Endothelial cell of umbilical vein (primary cell): ENCODE measurements around the gene TYR. TPM values are rescaled to one million over a fixed set of nuclear protein-coding genes. Genes with fewer than 3 reads are reported as not detected.
A peak's percentile ranks its signal among the peaks of the same experiment; 100 is the strongest.
"Not testable (repeated sequence)": the region's sequence is repeated elsewhere in the genome, so short reads cannot be mapped to it uniquely, and the experiment has no call there.

Experiments used
- BruUV-seq: library from RNA; stranded (reverse); fragments of 400-500 nt; replicated peaks from 2 replicates; lab custom pipeline; 2021; lab: Mats Ljungman, UMichigan
- CTCF ChIA-PET: fragments of 300-600, 350-600 bp; sonication (Branson Sonifier 250); formaldehyde crosslinking; loops from one replicate; lab custom pipeline; 2021; ENCODE audit warnings: antibody characterized with exemption, inconsistent platforms; lab: Charles Lee
- POLR2A ChIA-PET: fragments of 300-600, 350-600 bp; sonication (Branson Sonifier 250); formaldehyde crosslinking; loops from one replicate; lab custom pipeline; 2021; ENCODE audit warnings: antibody characterized with exemption, inconsistent platforms; lab: Charles Lee
- DNase-seq: peaks from one replicate; pipeline ENCODE4 v3.0.0-alpha.2; 2011; ENCODE audit warnings: low read depth, low spot score
- FAIRE-seq: peaks from 2 replicates; lab custom pipeline; 2011; peaks lifted over from hg19 to GRCh38; lab: Jason Lieb, UNC
- H2AFZ ChIP-seq: 2 replicates; pipeline ENCODE4 v1.6.0; 2012; ENCODE audit warnings: low read depth, low read length, control low read depth, inconsistent platforms
- H3K27ac ChIP-seq: 2 replicates; pipeline ENCODE4 v1.5.1; 2011; ENCODE audit warnings: low read depth, mild to moderate bottlenecking, control low read depth, low read length, moderate library complexity; ENCODE audit not compliant: insufficient read depth
- H3K27me3 ChIP-seq, 2 experiments: 2 replicates each; pipeline versions ENCODE4 v1.6.0 to v1.6.1; 2011; ENCODE audit warnings: low read length in 2 of 2, mixed read lengths in 1 of 2; ENCODE audit not compliant: control insufficient read depth in 2 of 2, insufficient read depth in 2 of 2
- H3K36me3 ChIP-seq, 2 experiments: 2 replicates in 1 of 2; 3 replicates in 1 of 2; pipeline ENCODE4 v1.5.1; 2011; ENCODE audit warnings: low read length in 2 of 2, mild to moderate bottlenecking in 1 of 2, moderate library complexity in 1 of 2; ENCODE audit not compliant: control insufficient read depth in 2 of 2, insufficient read depth in 2 of 2; ENCODE audit errors: extremely low read depth in 1 of 2
- H3K4me1 ChIP-seq: 3 replicates; pipeline ENCODE4 v1.5.1; 2011; ENCODE audit warnings: mild to moderate bottlenecking, low read length; ENCODE audit not compliant: control insufficient read depth, insufficient read depth; ENCODE audit errors: extremely low read depth
- H3K4me2 ChIP-seq: 2 replicates; pipeline ENCODE4 v1.6.1; 2011; ENCODE audit warnings: low read length, control low read depth, mixed read lengths; ENCODE audit not compliant: insufficient read depth
- H3K4me3 ChIP-seq, 3 experiments: fragments of 200-600 bp in 1 of 3; sonication (generic), shearing (Covaris generic) in 1 of 3; replicated peaks in 1 of 3; 2 replicates each; pipeline ENCODE4 v1.5.1; 2011 to 2016; ENCODE audit warnings: control low read depth in 3 of 3, low read length in 3 of 3, mild to moderate bottlenecking in 2 of 3, inconsistent platforms in 1 of 3, low read depth in 1 of 3, moderate library complexity in 1 of 3; ENCODE audit not compliant: insufficient read depth in 1 of 3
- H3K79me2 ChIP-seq: 2 replicates; pipeline ENCODE4 v1.6.0; 2012; ENCODE audit warnings: low read length, inconsistent platforms; ENCODE audit not compliant: control insufficient read depth, insufficient read depth
- H3K9ac ChIP-seq: replicated peaks from 2 replicates; pipeline ENCODE3; 2011; ENCODE audit warnings: low read length, control low read depth; ENCODE audit not compliant: insufficient read depth; ENCODE audit errors: extremely low read depth
- H3K9me1 ChIP-seq: replicated peaks from 3 replicates; pipeline ENCODE4 v1.6.0; 2011; ENCODE audit warnings: mild to moderate bottlenecking, low read length; ENCODE audit not compliant: control insufficient read depth, insufficient read depth; ENCODE audit errors: extremely low read depth
- H3K9me3 ChIP-seq: replicated peaks from 2 replicates; pipeline ENCODE4 v1.5.1; 2012; ENCODE audit warnings: low read length, inconsistent platforms; ENCODE audit not compliant: control insufficient read depth, insufficient read depth
- H4K20me1 ChIP-seq: replicated peaks from 2 replicates; pipeline ENCODE3; 2011; ENCODE audit warnings: mild to moderate bottlenecking, low read length; ENCODE audit not compliant: control insufficient read depth, insufficient read depth; ENCODE audit errors: extremely low read depth
- EZH2 ChIP-seq: IDR thresholded peaks from 2 replicates; pipeline ENCODE4 v1.6.1; 2012; ENCODE audit warnings: borderline replicate concordance, low read depth, mild to moderate bottlenecking, moderate library complexity, low read length, inconsistent platforms; ENCODE audit not compliant: severe bottlenecking
- FOS ChIP-seq: IDR thresholded peaks from 2 replicates; pipeline ENCODE4 v1.6.1; 2011; ENCODE audit warnings: mild to moderate bottlenecking, low read length, moderate library complexity, borderline replicate concordance; ENCODE audit not compliant: insufficient read depth
- GATA2 ChIP-seq: IDR thresholded peaks from 2 replicates; pipeline ENCODE4 v1.7.0; 2011; ENCODE audit warnings: low read depth, mild to moderate bottlenecking, moderate library complexity, mixed read lengths, low read length; ENCODE audit not compliant: insufficient read length, insufficient read depth
- JUN ChIP-seq: IDR thresholded peaks from 2 replicates; pipeline ENCODE4 v1.6.1; 2011; ENCODE audit warnings: borderline replicate concordance, low read depth; ENCODE audit not compliant: insufficient read length, insufficient read depth
- MYC ChIP-seq: IDR thresholded peaks from one replicate; pipeline ENCODE4 v1.6.1; 2011; ENCODE audit warnings: mild to moderate bottlenecking, low read depth, low read length
- POLR2A ChIP-seq: IDR thresholded peaks from 2 replicates; pipeline ENCODE4 v1.6.1; 2012; ENCODE audit warnings: low read depth, mild to moderate bottlenecking, control low read depth, low read length
- POLR2AphosphoS5 ChIP-seq: IDR thresholded peaks from 2 replicates; pipeline ENCODE4 v1.6.1; 2012; ENCODE audit warnings: low read depth, mild to moderate bottlenecking, control low read depth, low read length, moderate library complexity; ENCODE audit not compliant: insufficient read depth
- dilution Hi-C: fragments of 300-500 bp; cut with MboI; formaldehyde crosslinking; loops from one replicate; pipeline ENCODE4 v1.15.0; 2019; ENCODE audit warnings: low sequenced_read_pairs; ENCODE audit not compliant: extremely low pct_ligation_motif_present
- intact Hi-C: fragments of 100-400 bp; cut with micrococcal nuclease; formaldehyde crosslinking; loops from one replicate; pipeline ENCODE4 v1.10.0; 2022
- polyA plus RNA-seq, 4 experiments: library from polyadenylated mRNA; depleted of rRNA in 3 of 4; stranded (reverse) in 3 of 4; unstranded in 1 of 4; fragments of >200 nt; gene quantifications; 2 replicates each; pipeline versions ENCODE4 v1.2.1 to v1.2.3, GENCODE V29; 2011 to 2012; ENCODE audit warnings: missing spikeins in 1 of 4
- total RNA-seq: library from RNA; stranded (reverse); gene quantifications from 2 replicates; pipeline ENCODE4 v1.2.3, GENCODE V29; 2021
- TF ChIP-seq, protein P1 (sequence below): IDR thresholded peaks from 2 replicates; pipeline ENCODE4 v1.6.1; 2011; ENCODE audit not compliant: insufficient read depth, insufficient read length
- TF ChIP-seq, protein P2 (sequence below), 2 donors: IDR thresholded peaks; 1 replicate in 1 of 2; 2 replicates in 1 of 2; pipeline ENCODE4 v1.5.1; 2011; ENCODE audit warnings: low read length in 2 of 2, mild to moderate bottlenecking in 2 of 2, moderate library complexity in 2 of 2, control low read depth in 1 of 2, inconsistent platforms in 1 of 2, low read depth in 1 of 2; ENCODE audit not compliant: insufficient read depth in 1 of 2; ENCODE audit errors: extremely low read depth in 1 of 2

The TYR gene
- total and polyA plus RNA-seq, 2 donors (not counting 3 experiments of a cell fraction or from before 2014, with no cell fraction given): not detected

DNA sequence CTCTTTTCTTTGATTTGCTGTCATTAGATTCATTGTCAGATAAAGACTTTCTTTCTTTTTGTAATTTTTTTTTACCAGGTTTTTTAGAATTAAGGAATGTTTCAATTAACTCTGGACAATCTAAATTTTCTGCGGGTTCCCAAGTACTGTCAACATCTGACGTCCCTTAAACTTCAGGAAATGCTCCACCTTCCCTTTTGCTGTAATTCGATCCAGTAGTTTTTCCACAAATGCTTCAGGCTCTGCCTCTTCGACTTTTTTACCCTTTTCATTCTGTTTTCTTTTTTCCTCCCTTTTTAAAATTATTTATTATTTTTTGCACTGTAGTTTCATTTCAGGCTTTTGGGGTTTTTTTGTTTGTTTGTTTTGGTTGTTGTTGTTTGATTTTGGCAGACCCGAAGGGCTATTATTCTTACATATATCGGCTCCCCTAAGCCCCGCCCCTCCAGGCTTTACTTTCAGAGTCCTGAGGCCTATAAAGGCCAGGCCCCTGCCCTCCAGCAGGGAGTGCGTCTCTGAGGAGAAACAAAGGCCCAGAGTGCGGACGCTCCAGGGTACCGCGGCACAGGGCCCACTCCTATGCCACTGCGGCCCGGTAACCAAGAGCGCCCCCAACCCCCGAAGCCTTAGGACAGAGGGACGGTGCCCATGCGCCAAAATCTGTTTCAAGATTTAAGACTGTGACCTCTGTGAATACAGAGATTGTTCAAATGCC lies 116.4 kb downstream of the TYR start:
- H3K4me2 ChIP-seq: peak overlapping the region; percentile 55
- H3K4me1 ChIP-seq: no peaks in the 10 kb centered on the region
- DNase-seq (peak; percentile 54), FAIRE-seq (no peak)
- peak overlapping the region; percentile 23 for H3K9ac ChIP-seq
- TF ChIP-seq MYC (no peak), POLR2AphosphoS5 (no peak), EZH2 (no peak), JUN (no peak), FOS (no peak), POLR2A (no peak), GATA2 (no peak)
- TF ChIP-seq, protein P1, sequence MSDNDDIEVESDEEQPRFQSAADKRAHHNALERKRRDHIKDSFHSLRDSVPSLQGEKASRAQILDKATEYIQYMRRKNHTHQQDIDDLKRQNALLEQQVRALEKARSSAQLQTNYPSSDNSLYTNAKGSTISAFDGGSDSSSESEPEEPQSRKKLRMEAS: no peak
- TF ChIP-seq, protein P2, sequence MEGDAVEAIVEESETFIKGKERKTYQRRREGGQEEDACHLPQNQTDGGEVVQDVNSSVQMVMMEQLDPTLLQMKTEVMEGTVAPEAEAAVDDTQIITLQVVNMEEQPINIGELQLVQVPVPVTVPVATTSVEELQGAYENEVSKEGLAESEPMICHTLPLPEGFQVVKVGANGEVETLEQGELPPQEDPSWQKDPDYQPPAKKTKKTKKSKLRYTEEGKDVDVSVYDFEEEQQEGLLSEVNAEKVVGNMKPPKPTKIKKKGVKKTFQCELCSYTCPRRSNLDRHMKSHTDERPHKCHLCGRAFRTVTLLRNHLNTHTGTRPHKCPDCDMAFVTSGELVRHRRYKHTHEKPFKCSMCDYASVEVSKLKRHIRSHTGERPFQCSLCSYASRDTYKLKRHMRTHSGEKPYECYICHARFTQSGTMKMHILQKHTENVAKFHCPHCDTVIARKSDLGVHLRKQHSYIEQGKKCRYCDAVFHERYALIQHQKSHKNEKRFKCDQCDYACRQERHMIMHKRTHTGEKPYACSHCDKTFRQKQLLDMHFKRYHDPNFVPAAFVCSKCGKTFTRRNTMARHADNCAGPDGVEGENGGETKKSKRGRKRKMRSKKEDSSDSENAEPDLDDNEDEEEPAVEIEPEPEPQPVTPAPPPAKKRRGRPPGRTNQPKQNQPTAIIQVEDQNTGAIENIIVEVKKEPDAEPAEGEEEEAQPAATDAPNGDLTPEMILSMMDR (IDR thresholded peaks at IDR 0.05; ENCODE audit: extremely low read depth in 1 of 2, insufficient read depth in 1 of 2, low read depth in 1 of 2, low read length in 2 of 2): no peak
- no peak overlapping the region for H3K27ac ChIP-seq
- H3K9me1 ChIP-seq: no peaks in the 10 kb centered on the region
- no peaks in the 10 kb centered on the region for H3K9me3 ChIP-seq
- peak overlapping the region; percentile 19 to 39 (median 32) for H3K4me3 ChIP-seq
- H3K27me3 ChIP-seq: no peaks in the 10 kb centered on the region
- CTCF ChIA-PET: no interaction called here
- no peaks in the 10 kb centered on the region for H4K20me1 ChIP-seq
- intact Hi-C loops (no loop called here), dilution Hi-C loops (no loop called here)
- POLR2A ChIA-PET: no interaction called here
- H3K79me2 ChIP-seq: no peaks in the 10 kb centered on the region
- H2AFZ ChIP-seq: peak overlapping the region; percentile 87
- no peaks in the 10 kb centered on the region for H3K36me3 ChIP-seq
- no TSS peak for BruUV-seq

DNA sequence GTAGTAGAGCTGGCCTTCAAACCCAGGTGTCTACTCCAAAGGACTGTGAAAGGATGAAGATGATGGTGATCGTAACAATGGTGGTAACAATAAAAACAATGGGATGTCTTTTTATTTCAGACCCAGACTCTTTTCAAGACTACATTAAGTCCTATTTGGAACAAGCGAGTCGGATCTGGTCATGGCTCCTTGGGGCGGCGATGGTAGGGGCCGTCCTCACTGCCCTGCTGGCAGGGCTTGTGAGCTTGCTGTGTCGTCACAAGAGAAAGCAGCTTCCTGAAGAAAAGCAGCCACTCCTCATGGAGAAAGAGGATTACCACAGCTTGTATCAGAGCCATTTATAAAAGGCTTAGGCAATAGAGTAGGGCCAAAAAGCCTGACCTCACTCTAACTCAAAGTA lies 117.3 kb downstream of the TYR start:
- intact Hi-C loops, BruUV-seq, CTCF ChIA-PET, dilution Hi-C loops, H3K9ac ChIP-seq, H3K4me2 ChIP-seq, H3K9me3 ChIP-seq, POLR2A ChIA-PET, H3K27ac ChIP-seq, H3K36me3 ChIP-seq, DNase-seq, H3K27me3 ChIP-seq, H4K20me1 ChIP-seq, H3K79me2 ChIP-seq, H2AFZ ChIP-seq, H3K4me3 ChIP-seq, H3K4me1 ChIP-seq, H3K9me1 ChIP-seq, FAIRE-seq: not testable (repeated sequence)

DNA sequence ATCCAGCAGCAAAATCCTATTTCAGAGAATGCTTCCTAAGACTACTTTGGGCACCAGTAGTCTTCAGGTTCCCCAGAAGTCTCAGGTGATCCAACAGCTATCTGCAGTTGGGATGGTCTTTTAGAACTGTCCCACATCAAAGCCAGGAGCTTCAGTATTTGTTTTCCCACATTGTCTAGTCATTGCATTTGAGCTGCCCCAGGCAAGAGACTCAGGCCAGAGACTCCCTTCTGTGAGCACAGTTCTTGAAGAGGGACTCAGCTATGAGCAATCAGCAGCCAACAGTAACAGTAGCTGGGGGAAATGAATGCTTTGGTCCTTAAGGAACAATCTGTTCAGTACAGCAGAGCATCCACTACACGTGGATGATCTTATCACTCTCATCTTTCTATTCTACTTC lies 125.4 kb downstream of the TYR start:
- H3K9me3 ChIP-seq, H3K9ac ChIP-seq, BruUV-seq, H2AFZ ChIP-seq, H4K20me1 ChIP-seq, POLR2A ChIA-PET, DNase-seq, H3K27me3 ChIP-seq, FAIRE-seq, intact Hi-C loops, H3K4me1 ChIP-seq, CTCF ChIA-PET, H3K27ac ChIP-seq, H3K36me3 ChIP-seq, H3K4me2 ChIP-seq, H3K4me3 ChIP-seq, H3K79me2 ChIP-seq, H3K9me1 ChIP-seq, dilution Hi-C loops: not testable (repeated sequence)
